Measurements from ENCODE around the gene CEND1.

The CEND1 gene

GRCh38 chr11:790721-791564 is 1.1 kb upstream of the CEND1 start:
- Mint-ChIP-seq H3K27ac (no peak overlapping the region), H3K27me3 (peaks cover 3% of the 10 kb centered on the region)
- ATAC-seq (ENCODE audit: low read depth): no peak

GRCh38 chr11:788953-789940 is 643 bp downstream of the CEND1 start:
- peak; percentile 21 for ATAC-seq (ENCODE audit: low read depth)
- no peak overlapping the region for H3K27ac Mint-ChIP-seq
- no peak overlapping the region for H3K4me3 Mint-ChIP-seq

More at GRCh38 chr11:790721-791564, 1.1 kb upstream of the CEND1 start:
- no peak for DNase-seq (ENCODE audit: low spot score in 2 of 2)
- peaks cover under 1% of the 10 kb centered on the region for H3K4me1 Mint-ChIP-seq
- H3K36me3 Mint-ChIP-seq: peaks cover 10% of the 10 kb centered on the region
- no peak overlapping the region for H3K4me3 Mint-ChIP-seq
- no peaks in the 10 kb centered on the region for H3K9me3 Mint-ChIP-seq

GRCh38 chr11:788009-788640 is 1.8 kb downstream of the CEND1 start:
- H3K27ac Mint-ChIP-seq: no peak overlapping the region

More at GRCh38 chr11:788953-789940, 643 bp downstream of the CEND1 start:
- Mint-ChIP-seq H3K27me3 (peaks cover 3% of the 10 kb centered on the region), H3K4me1 (no peaks in the 10 kb centered on the region), H3K9me3 (no peaks in the 10 kb centered on the region), H3K36me3 (peaks cover 10% of the 10 kb centered on the region)
- DNase-seq (ENCODE audit: low spot score in 2 of 2): no peak

GRCh38 chr11:787084-787675 is 2.7 kb downstream of the CEND1 start:
- ATAC-seq (ENCODE audit: low read depth): no peak
- H3K36me3 Mint-ChIP-seq: peaks cover 7% of the 10 kb centered on the region
- no peaks in the 10 kb centered on the region for H3K4me1 Mint-ChIP-seq

More at GRCh38 chr11:788009-788640, 1.8 kb downstream of the CEND1 start:
- Mint-ChIP-seq H3K27me3 (peaks cover 3% of the 10 kb centered on the region), H3K36me3 (peaks cover 10% of the 10 kb centered on the region), H3K4me1 (no peaks in the 10 kb centered on the region), H3K9me3 (no peaks in the 10 kb centered on the region), H3K4me3 (no peak overlapping the region)
- DNase-seq (ENCODE audit: low spot score in 2 of 2) (no peak), ATAC-seq (ENCODE audit: low read depth) (peak; percentile 23)

GRCh38 chr11:786235-787083 is 3.4 kb downstream of the CEND1 start:
- ATAC-seq (ENCODE audit: low read depth) (no peak), DNase-seq (ENCODE audit: low spot score in 2 of 2) (no peak)
- Mint-ChIP-seq H3K36me3 (peaks cover 5% of the 10 kb centered on the region), H3K27me3 (peaks cover 3% of the 10 kb centered on the region), H3K27ac (no peak overlapping the region), H3K4me1 (no peaks in the 10 kb centered on the region), H3K9me3 (no peaks in the 10 kb centered on the region), H3K4me3 (no peak overlapping the region)

More at GRCh38 chr11:787084-787675, 2.7 kb downstream of the CEND1 start:
- Mint-ChIP-seq H3K9me3 (no peaks in the 10 kb centered on the region), H3K27ac (no peak overlapping the region), H3K27me3 (peaks cover 3% of the 10 kb centered on the region), H3K4me3 (no peak overlapping the region)
- no peak for DNase-seq (ENCODE audit: low spot score in 2 of 2)

GRCh38 chr11:783581-784015 is 6.3 kb downstream of the CEND1 start:
- Mint-ChIP-seq H3K4me1 (peaks cover 2% of the 10 kb centered on the region), H3K27me3 (peaks cover 2% of the 10 kb centered on the region), H3K9me3 (no peaks in the 10 kb centered on the region), H3K36me3 (no peaks in the 10 kb centered on the region), H3K4me3 (no peak overlapping the region), H3K27ac (no peak overlapping the region)
- ATAC-seq (ENCODE audit: low read depth) (peak; percentile 64), DNase-seq (ENCODE audit: low spot score in 2 of 2) (no peak)

- Mint-ChIP-seq H3K4me1 (peaks cover 2% of the 10 kb centered on the region), H3K27me3 (no peaks in the 10 kb centered on the region), H3K9me3 (no peaks in the 10 kb centered on the region), H3K4me3 (no peak overlapping the region), H3K27ac (no peak overlapping the region), H3K36me3 (no peaks in the 10 kb centered on the region)
- ATAC-seq (ENCODE audit: low read depth) (no peak), DNase-seq (ENCODE audit: low spot score in 2 of 2) (no peak)
Measured at GRCh38 chr11:782264-783174, 7.4 kb downstream of the CEND1 start.

GRCh38 chr11:779955-780532 is 9.8 kb downstream of the CEND1 start:
- no peaks in the 10 kb centered on the region for H3K9me3 Mint-ChIP-seq
- no peaks in the 10 kb centered on the region for H3K27me3 Mint-ChIP-seq
- no peak overlapping the region for H3K4me3 Mint-ChIP-seq
- H3K27ac Mint-ChIP-seq: no peak overlapping the region
- peaks cover 8% of the 10 kb centered on the region for H3K4me1 Mint-ChIP-seq
- no peak for ATAC-seq (ENCODE audit: low read depth)
- DNase-seq (ENCODE audit: low spot score in 2 of 2): peak in 1 of 2 donors; percentile 9
- no peaks in the 10 kb centered on the region for H3K36me3 Mint-ChIP-seq

GRCh38 chr11:778976-779954 is 10.6 kb downstream of the CEND1 start:
- DNase-seq (ENCODE audit: low spot score in 2 of 2): peak in 1 of 2 donors; percentile 10
- H3K36me3 Mint-ChIP-seq: no peaks in the 10 kb centered on the region
- no peaks in the 10 kb centered on the region for H3K27me3 Mint-ChIP-seq
- H3K9me3 Mint-ChIP-seq: no peaks in the 10 kb centered on the region
- H3K27ac Mint-ChIP-seq: no peak overlapping the region
- no peak for ATAC-seq (ENCODE audit: low read depth)
- H3K4me1 Mint-ChIP-seq: peaks cover 8% of the 10 kb centered on the region
- H3K4me3 Mint-ChIP-seq: peak overlapping the region; percentile 56

- Mint-ChIP-seq H3K36me3 (no peaks in the 10 kb centered on the region), H3K4me1 (peaks cover 8% of the 10 kb centered on the region), H3K4me3 (peak within 1 kb of the TSS; percentile 81), H3K27ac (no peak within 1 kb of the TSS), H3K27me3 (no peaks in the 10 kb centered on the region), H3K9me3 (no peaks in the 10 kb centered on the region)
- ATAC-seq (ENCODE audit: low read depth) (peak; percentile 91), DNase-seq (ENCODE audit: low spot score in 2 of 2) (peak; percentile 95 to 97)
Measured at GRCh38 chr11:777288-778255, 12.3 kb downstream of the CEND1 start, which contains the start of gene GATD1. Gene GATD1, minus strand, starts transcription at chr11:777487. Its CDS starts 25 bp downstream, at chr11:777462.

Measured in memory B cell (primary cell).